MM.1S (cell line): ENCODE measurements around the gene RAB11B.

Experiments used
- EZH2phosphoT487 ChIP-seq: fragments of 300-600 bp; sonication (generic); IDR thresholded peaks from 2 replicates; pipeline ENCODE4 v1.6.1; 2018; ENCODE audit warnings: antibody characterized with exemption, low read length
- TF ChIP-seq, protein P1 (sequence below): fragments of 300-600 bp; sonication (generic); IDR thresholded peaks from 2 replicates; pipeline ENCODE4 v1.5.1; 2016; ENCODE audit warnings: antibody characterized with exemption, low read length, mixed read lengths

DNA sequence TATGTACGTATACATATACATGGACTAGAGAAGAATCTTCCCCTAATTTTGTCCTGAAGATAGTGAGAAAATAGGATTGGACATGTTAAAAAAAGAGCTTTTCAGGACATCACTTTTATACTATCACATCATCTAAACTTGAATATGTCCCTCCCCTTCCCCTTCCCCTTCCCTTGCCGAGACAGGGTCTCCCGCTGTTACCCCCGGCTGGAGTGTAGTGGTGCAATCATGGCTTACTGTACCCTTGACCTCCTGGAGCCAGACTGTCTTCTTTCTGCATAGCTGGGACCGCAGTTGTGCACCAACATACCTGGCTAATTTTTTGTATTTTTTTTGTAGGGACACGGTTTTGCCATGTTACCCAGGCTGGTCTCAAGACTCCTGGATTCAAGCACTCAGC is 61.2 kb downstream of the RAB11B start:
- TF ChIP-seq, protein P1, sequence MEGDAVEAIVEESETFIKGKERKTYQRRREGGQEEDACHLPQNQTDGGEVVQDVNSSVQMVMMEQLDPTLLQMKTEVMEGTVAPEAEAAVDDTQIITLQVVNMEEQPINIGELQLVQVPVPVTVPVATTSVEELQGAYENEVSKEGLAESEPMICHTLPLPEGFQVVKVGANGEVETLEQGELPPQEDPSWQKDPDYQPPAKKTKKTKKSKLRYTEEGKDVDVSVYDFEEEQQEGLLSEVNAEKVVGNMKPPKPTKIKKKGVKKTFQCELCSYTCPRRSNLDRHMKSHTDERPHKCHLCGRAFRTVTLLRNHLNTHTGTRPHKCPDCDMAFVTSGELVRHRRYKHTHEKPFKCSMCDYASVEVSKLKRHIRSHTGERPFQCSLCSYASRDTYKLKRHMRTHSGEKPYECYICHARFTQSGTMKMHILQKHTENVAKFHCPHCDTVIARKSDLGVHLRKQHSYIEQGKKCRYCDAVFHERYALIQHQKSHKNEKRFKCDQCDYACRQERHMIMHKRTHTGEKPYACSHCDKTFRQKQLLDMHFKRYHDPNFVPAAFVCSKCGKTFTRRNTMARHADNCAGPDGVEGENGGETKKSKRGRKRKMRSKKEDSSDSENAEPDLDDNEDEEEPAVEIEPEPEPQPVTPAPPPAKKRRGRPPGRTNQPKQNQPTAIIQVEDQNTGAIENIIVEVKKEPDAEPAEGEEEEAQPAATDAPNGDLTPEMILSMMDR: no peak
- TF ChIP-seq EZH2phosphoT487: no peak
